ENCODE measurements around the gene BUD13.

DNA sequence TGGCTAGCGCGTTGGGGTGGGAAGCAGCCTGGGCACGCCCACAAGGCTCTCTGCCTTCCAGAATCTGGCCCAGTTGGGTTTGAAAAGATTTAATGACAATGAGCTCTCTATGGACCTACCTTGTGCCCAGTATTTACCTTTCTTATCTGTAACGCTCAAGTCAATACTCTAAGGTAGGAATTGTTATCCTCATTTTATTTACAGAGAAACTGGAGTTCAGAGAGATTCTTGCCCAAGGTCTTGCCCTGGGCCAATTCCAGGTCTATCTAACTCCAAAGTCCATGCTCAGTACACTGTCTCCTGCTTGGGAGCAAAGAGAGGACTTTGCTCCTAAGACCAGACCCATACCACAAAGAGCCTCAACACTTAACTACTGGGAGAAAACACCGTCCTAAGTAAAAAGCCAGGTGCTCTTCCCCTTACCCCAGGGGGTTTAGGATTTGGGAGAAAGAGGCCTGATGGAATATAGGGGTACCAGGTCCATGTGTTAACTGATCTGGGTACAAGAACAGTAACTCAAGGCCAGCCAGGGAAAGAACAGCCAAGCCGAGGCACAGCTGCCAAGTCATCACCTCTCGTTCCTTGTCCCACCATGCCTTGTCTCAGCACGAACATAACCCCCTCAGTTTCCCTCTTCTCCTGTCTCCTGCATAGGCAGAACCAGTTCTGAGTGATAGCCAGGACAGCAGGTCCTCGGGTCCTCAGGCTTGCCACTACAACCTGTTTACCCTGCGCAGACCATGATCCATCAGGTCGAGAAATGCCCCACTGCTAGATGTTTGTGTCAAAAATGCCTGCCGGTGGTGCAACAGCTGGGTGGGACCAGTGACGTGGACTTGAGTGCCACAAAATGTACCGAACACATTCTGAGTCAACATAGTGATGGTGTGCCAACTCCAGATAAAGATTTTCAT, 35.7 kb upstream of the BUD13 start:
- TF ChIP-seq ZKSCAN8 (CRISPR knock-in tag; IDR thresholded peaks at IDR 0.05; ENCODE audit: borderline replicate concordance): peak; percentile 70
- TF ChIP-seq, protein P1, sequence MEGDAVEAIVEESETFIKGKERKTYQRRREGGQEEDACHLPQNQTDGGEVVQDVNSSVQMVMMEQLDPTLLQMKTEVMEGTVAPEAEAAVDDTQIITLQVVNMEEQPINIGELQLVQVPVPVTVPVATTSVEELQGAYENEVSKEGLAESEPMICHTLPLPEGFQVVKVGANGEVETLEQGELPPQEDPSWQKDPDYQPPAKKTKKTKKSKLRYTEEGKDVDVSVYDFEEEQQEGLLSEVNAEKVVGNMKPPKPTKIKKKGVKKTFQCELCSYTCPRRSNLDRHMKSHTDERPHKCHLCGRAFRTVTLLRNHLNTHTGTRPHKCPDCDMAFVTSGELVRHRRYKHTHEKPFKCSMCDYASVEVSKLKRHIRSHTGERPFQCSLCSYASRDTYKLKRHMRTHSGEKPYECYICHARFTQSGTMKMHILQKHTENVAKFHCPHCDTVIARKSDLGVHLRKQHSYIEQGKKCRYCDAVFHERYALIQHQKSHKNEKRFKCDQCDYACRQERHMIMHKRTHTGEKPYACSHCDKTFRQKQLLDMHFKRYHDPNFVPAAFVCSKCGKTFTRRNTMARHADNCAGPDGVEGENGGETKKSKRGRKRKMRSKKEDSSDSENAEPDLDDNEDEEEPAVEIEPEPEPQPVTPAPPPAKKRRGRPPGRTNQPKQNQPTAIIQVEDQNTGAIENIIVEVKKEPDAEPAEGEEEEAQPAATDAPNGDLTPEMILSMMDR (CRISPR knock-in tag; IDR thresholded peaks at IDR 0.05): 0 out of 2 replicates have a peak, but pooled peaks have one; percentile 13
- no peak for TF ChIP-seq MAFF (IDR thresholded peaks at IDR 0.05; ENCODE audit: low read depth, low read length)
- no peak for TF ChIP-seq FOXM1 (CRISPR knock-in tag; IDR thresholded peaks at IDR 0.05)
- TF ChIP-seq EEA1 (CRISPR knock-in tag; IDR thresholded peaks at IDR 0.05; ENCODE audit: borderline replicate concordance): 0 out of 2 replicates have a peak, but pooled peaks have one; percentile 55

Measured in HepG2 (cell line).